Fibroblast of lung (primary cell): ENCODE data around the gene PPP1R3D. TPM values are rescaled to one million over a fixed set of nuclear protein-coding genes. Genes with fewer than 3 reads are reported as not detected.

Experiments
- DNase-seq, 2 donors: peaks; one replicate each; pipeline versions ENCODE4 v3.0.0 to v3.0.0-alpha.2; 2010; ENCODE audit warnings: low read depth in 2 of 2
- H2AFZ ChIP-seq: 2 replicates; pipeline ENCODE4 v1.5.1; 2012; ENCODE audit warnings: low read length, control low read depth, inconsistent platforms
- H3K27ac ChIP-seq: 2 replicates; pipeline ENCODE4 v1.5.1; 2011; ENCODE audit warnings: low read length, control low read depth; ENCODE audit not compliant: insufficient read depth
- H3K27me3 ChIP-seq: 2 replicates; pipeline ENCODE4 v1.5.1; 2011; ENCODE audit warnings: mild to moderate bottlenecking, low read length; ENCODE audit not compliant: control insufficient read depth, insufficient read depth
- H3K36me3 ChIP-seq: 2 replicates; pipeline ENCODE4 v1.5.1; 2011; ENCODE audit warnings: low read length; ENCODE audit not compliant: control insufficient read depth, insufficient read depth
- H3K4me1 ChIP-seq: 2 replicates; pipeline ENCODE4 v1.5.1; 2011; ENCODE audit warnings: low read length; ENCODE audit not compliant: control insufficient read depth, insufficient read depth; ENCODE audit errors: extremely low read depth
- H3K4me2 ChIP-seq: 2 replicates; pipeline ENCODE4 v1.5.1; 2011; ENCODE audit warnings: low read length, control low read depth; ENCODE audit not compliant: insufficient read depth; ENCODE audit errors: extremely low read depth
- H3K4me3 ChIP-seq, 4 experiments: fragments of 200-600 bp in 1 of 4; sonication (generic) in 1 of 4; replicated peaks in 1 of 4; 2 replicates each; pipeline ENCODE4 v1.5.1; 2011 to 2016; ENCODE audit warnings: low read length in 4 of 4, low read depth in 3 of 4, mild to moderate bottlenecking in 3 of 4, control low read depth in 2 of 4, inconsistent platforms in 1 of 4, mixed read lengths in 1 of 4; ENCODE audit not compliant: insufficient read depth in 1 of 4; ENCODE audit errors: control extremely low read depth in 1 of 4
- H3K79me2 ChIP-seq: 2 replicates; pipeline ENCODE4 v1.5.1; 2012; ENCODE audit warnings: mild to moderate bottlenecking, low read length, inconsistent platforms; ENCODE audit not compliant: control insufficient read depth, insufficient read depth
- H3K9ac ChIP-seq: 2 replicates; pipeline ENCODE4 v1.5.1; 2011; ENCODE audit warnings: mild to moderate bottlenecking, low read length, control low read depth; ENCODE audit not compliant: insufficient read depth
- H3K9me3 ChIP-seq: 2 replicates; pipeline ENCODE4 v1.5.1; 2012; ENCODE audit warnings: low read depth, low read length; ENCODE audit not compliant: control insufficient read depth, insufficient read depth
- H4K20me1 ChIP-seq: 2 replicates; pipeline ENCODE4 v1.5.1; 2011; ENCODE audit warnings: low read length; ENCODE audit not compliant: control insufficient read depth, insufficient read depth; ENCODE audit errors: extremely low read depth
- CTCF ChIP-seq, 2 donors: IDR thresholded peaks in 1 of 2; conservative IDR thresholded peaks in 1 of 2; 1 replicate in 1 of 2; 2 replicates in 1 of 2; pipeline ENCODE4 v1.5.1; 2011 to 2012; ENCODE audit warnings: low read length in 2 of 2, control low read depth in 1 of 2, inconsistent platforms in 1 of 2, low read depth in 1 of 2, mild to moderate bottlenecking in 1 of 2
- EZH2 ChIP-seq: IDR thresholded peaks from 2 replicates; pipeline ENCODE4 v1.5.1; 2012; ENCODE audit warnings: low read length, control low read depth, mild to moderate bottlenecking; ENCODE audit errors: missing control alignments
- polyA plus RNA-seq, 2 donors: library from polyadenylated mRNA; depleted of rRNA in 1 of 2; stranded (reverse) in 1 of 2; unstranded in 1 of 2; fragments of >200 nt; gene quantifications; 2 replicates each; pipeline ENCODE4 v1.2.1, GENCODE V29; 2011 to 2012; ENCODE audit warnings: missing spikeins in 1 of 2
- total RNA-seq: library from RNA; depleted of rRNA; stranded (reverse); fragments of >200 nt; gene quantifications from 2 replicates; pipeline ENCODE4 v1.2.1, GENCODE V29; 2014

The PPP1R3D gene
- total and polyA plus RNA-seq, 2 donors (not counting 1 experiment from before 2014, with no cell fraction given) = 2.6 to 7.4 TPM

GRCh38 chr20:59985864-59986263, 45.8 kb upstream of the PPP1R3D start:
- TF ChIP-seq CTCF (conservative IDR thresholded peaks at IDR 0.05 in 1 of 2, IDR thresholded peaks at IDR 0.05 in 1 of 2; ENCODE audit: low read depth in 1 of 2, low read length in 2 of 2) = no peak
- no peak for TF ChIP-seq EZH2
- H3K27me3 ChIP-seq = no peaks in the 10 kb centered on the region
- no peak overlapping the region for H3K4me3 ChIP-seq
- no peaks in the 10 kb centered on the region for H4K20me1 ChIP-seq
- no peaks in the 10 kb centered on the region for H3K36me3 ChIP-seq
- H3K27ac ChIP-seq = no peak overlapping the region
- H3K4me1 ChIP-seq = no peaks in the 10 kb centered on the region
- no peak overlapping the region for H2AFZ ChIP-seq
- H3K9me3 ChIP-seq = no peaks in the 10 kb centered on the region
- H3K4me2 ChIP-seq = no peak overlapping the region
- no peak for DNase-seq
- H3K9ac ChIP-seq = no peak overlapping the region
- no peaks in the 10 kb centered on the region for H3K79me2 ChIP-seq

- H3K4me2 ChIP-seq = no peak overlapping the region
- no peak overlapping the region for H3K4me3 ChIP-seq
- no peak for DNase-seq
- H3K9ac ChIP-seq = no peak overlapping the region
- H3K79me2 ChIP-seq = no peaks in the 10 kb centered on the region
- no peaks in the 10 kb centered on the region for H3K9me3 ChIP-seq
- TF ChIP-seq EZH2 (no peak), CTCF (conservative IDR thresholded peaks at IDR 0.05 in 1 of 2, IDR thresholded peaks at IDR 0.05 in 1 of 2; ENCODE audit: low read depth in 1 of 2, low read length in 2 of 2) (no peak)
- H2AFZ ChIP-seq = no peak overlapping the region
- no peak overlapping the region for H3K27ac ChIP-seq
- no peaks in the 10 kb centered on the region for H4K20me1 ChIP-seq
- no peaks in the 10 kb centered on the region for H3K36me3 ChIP-seq
- no peaks in the 10 kb centered on the region for H3K4me1 ChIP-seq
- H3K27me3 ChIP-seq = no peaks in the 10 kb centered on the region
These were observed 45.1 kb upstream of the PPP1R3D start for GRCh38 chr20:59985164-59985563.

- no peak for TF ChIP-seq EZH2
- TF ChIP-seq CTCF (conservative IDR thresholded peaks at IDR 0.05 in 1 of 2, IDR thresholded peaks at IDR 0.05 in 1 of 2; ENCODE audit: low read depth in 1 of 2, low read length in 2 of 2) = no peak
- Histone ChIP-seq H4K20me1 (no peaks in the 10 kb centered on the region), H3K9ac (no peak overlapping the region), H3K4me3 (no peak overlapping the region), H3K4me2 (no peak overlapping the region), H2AFZ (no peak overlapping the region), H3K79me2 (no peaks in the 10 kb centered on the region), H3K36me3 (no peaks in the 10 kb centered on the region), H3K9me3 (no peaks in the 10 kb centered on the region), H3K4me1 (no peaks in the 10 kb centered on the region), H3K27ac (no peak overlapping the region), H3K27me3 (no peaks in the 10 kb centered on the region)
- DNase-seq = no peak
These were observed 44.4 kb upstream of the PPP1R3D start for GRCh38 chr20:59984541-59984940.
